ENCODE results near the gene SMTNL1. TPM values are rescaled to one million over a fixed set of nuclear protein-coding genes. Genes with fewer than 3 reads are reported as not detected.

SMTNL1 gene
- total RNA-seq, 4 donors from 2014 or later = not detected

- no peak for TF ChIP-seq CTCF (IDR thresholded peaks at IDR 0.05; ENCODE audit: low read depth)
Observed at GRCh38 chr11:57574061-57574460, 36.7 kb downstream of the SMTNL1 start.

GRCh38 chr11:57584341-57584740 is 46.9 kb downstream of the SMTNL1 start:
- no peak for TF ChIP-seq CTCF (IDR thresholded peaks at IDR 0.05; ENCODE audit: low read depth)

- TF ChIP-seq CTCF (IDR thresholded peaks at IDR 0.05; ENCODE audit: low read depth) = no peak
Observed at GRCh38 chr11:57585301-57585700, 47.9 kb downstream of the SMTNL1 start.

- no peak for TF ChIP-seq CTCF (IDR thresholded peaks at IDR 0.05; ENCODE audit: low read depth)
Observed at GRCh38 chr11:57586711-57587245, 49.4 kb downstream of the SMTNL1 start.

GRCh38 chr11:57588046-57588710 is 50.8 kb downstream of the SMTNL1 start:
- no peak for TF ChIP-seq CTCF (IDR thresholded peaks at IDR 0.05; ENCODE audit: low read depth)

- no peak for TF ChIP-seq CTCF (IDR thresholded peaks at IDR 0.05; ENCODE audit: low read depth)
Observed at GRCh38 chr11:57596266-57596885, 59.0 kb downstream of the SMTNL1 start.

GRCh38 chr11:57597461-57597915 is 60.1 kb downstream of the SMTNL1 start, which contains the start of gene SERPING1:
Gene SERPING1 (plus strand): TSS chr11:57597685. CDS start chr11:57598271, 586 bp downstream.
- TF ChIP-seq CTCF (IDR thresholded peaks at IDR 0.05; ENCODE audit: low read depth) = no peak
